Subcutaneous adipose tissue (tissue), 4 donors: ENCODE results near the gene NAPEPLD. TPM values are rescaled to one million over a fixed set of nuclear protein-coding genes. Genes with fewer than 3 reads are reported as not detected.

ENCODE experiments used
- total RNA-seq, 4 donors: library from RNA; depleted of rRNA; stranded (reverse); fragments of >200 nt; gene quantifications; one replicate each; pipeline ENCODE4 v1.1.0, GENCODE V29; 2016
- TF ChIP-seq, protein P1 (sequence below): fragments of 450-650 bp; IDR thresholded peaks from one replicate; pipeline ENCODE4 v1.5.1; 2016; ENCODE audit warnings: low read depth, mild to moderate bottlenecking, control low read depth, antibody characterized with exemption, moderate library complexity

The NAPEPLD gene
- total RNA-seq, 4 donors from 2014 or later = 5.7 to 8.6 (median 6.3) TPM

DNA sequence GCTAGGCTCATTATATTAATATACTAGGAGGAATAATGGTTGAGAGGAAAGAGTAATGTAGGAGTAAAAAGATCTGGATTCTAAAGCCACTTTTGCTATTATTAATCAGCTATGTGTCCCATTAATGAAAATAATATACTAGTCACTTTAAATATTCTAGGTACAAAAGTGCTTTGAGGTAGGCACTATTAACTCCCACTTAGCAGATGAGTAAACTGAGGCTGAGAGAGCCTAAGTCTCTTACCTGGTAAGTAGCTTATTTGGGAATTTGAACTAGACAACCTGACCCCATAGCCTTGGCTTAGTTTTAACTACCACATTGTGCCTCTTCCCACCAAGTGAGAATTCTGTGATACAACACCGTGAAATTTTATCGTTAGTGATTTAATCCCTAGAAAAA, 68.0 kb downstream of the NAPEPLD start:
- TF ChIP-seq, protein P1, sequence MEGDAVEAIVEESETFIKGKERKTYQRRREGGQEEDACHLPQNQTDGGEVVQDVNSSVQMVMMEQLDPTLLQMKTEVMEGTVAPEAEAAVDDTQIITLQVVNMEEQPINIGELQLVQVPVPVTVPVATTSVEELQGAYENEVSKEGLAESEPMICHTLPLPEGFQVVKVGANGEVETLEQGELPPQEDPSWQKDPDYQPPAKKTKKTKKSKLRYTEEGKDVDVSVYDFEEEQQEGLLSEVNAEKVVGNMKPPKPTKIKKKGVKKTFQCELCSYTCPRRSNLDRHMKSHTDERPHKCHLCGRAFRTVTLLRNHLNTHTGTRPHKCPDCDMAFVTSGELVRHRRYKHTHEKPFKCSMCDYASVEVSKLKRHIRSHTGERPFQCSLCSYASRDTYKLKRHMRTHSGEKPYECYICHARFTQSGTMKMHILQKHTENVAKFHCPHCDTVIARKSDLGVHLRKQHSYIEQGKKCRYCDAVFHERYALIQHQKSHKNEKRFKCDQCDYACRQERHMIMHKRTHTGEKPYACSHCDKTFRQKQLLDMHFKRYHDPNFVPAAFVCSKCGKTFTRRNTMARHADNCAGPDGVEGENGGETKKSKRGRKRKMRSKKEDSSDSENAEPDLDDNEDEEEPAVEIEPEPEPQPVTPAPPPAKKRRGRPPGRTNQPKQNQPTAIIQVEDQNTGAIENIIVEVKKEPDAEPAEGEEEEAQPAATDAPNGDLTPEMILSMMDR = no peak

DNA sequence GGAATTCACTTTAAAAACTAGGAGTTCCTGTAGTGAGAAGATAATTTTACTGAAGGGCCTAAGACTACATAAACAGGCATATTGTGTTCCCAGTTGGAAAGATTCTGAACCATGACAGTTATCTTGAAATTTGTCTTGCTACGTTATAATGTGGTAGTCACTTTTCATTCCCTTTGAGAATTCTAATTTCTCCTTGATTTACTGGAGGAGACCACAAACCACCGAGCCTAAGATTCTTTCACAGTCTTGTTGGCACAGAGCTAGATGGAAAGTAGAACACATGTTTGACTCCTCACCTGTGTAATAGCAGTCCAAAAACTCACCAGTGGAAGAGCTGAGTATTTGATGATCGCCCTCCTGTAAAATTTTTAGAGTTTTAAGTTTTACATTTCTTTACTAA, 69.1 kb downstream of the NAPEPLD start:
- TF ChIP-seq, protein P1 = no peak

DNA sequence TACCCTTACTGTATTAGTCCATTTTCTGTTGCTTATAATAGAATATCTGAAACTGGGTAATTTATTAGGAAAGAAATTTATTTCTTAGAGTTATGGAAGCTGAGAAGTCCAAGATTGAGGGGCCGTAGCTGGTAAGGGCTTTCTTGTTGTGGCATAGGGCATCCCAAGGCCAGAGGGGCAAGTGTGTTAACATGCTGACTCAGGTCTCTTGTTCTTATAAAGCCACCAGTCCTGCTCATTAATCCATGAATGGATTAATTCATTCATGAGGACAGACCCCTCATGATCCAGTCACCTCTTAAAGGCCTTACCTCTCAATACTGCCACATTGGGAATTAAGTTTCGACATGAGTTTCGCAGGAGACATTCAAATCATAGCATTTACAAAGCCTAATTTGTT, 71.6 kb downstream of the NAPEPLD start:
- TF ChIP-seq, protein P1 = no peak

DNA sequence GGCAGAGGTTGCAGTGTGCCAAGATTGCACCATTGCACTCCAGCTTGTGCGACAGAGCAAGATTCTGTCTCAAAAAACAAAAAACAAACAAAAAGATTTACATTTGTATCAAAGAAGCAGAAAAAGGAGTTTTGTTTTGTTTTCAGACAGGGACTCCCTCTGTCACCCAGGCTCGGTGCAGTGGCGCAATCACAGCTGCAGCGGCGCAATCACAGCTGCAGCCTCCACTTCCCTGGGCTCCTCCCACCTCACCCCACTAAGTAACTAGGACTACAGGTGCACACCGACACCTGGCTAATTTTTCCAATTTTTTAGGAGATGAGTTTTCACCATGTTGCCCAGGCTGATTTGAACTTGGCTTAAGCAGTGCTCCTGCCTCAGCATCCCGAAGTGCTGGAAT, 72.1 kb downstream of the NAPEPLD start:
- TF ChIP-seq, protein P1 = no peak

DNA sequence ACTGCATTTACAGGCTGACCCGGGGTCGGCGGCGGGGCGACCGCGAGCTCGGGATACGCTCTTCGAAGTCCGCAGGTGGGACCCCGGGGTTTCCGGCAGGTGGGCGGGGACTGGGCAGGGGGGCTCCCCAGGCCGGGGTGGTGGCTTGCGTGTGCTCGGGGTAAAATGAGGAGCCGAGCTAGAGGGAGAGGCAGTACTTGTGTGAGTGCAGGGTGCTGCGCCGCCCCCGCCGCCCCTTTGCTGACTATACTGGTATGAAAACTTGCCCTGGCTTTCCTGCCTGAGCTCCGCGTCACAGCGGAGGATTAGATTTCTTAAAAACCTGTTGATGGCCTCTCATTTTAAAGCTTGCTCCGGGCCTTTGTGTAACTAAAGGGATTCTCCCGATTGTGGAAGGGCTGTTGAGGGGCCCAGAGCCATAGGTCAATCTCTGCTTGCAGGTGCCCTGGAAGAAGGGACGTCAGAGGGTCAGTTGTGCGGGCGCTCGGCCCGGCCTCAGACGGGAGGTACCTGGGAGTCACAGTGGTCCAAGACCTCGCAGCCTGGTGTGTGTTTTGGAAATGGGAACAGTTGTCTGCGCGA, 73.5 kb downstream of the NAPEPLD start:
- TF ChIP-seq, protein P1 = no peak

DNA sequence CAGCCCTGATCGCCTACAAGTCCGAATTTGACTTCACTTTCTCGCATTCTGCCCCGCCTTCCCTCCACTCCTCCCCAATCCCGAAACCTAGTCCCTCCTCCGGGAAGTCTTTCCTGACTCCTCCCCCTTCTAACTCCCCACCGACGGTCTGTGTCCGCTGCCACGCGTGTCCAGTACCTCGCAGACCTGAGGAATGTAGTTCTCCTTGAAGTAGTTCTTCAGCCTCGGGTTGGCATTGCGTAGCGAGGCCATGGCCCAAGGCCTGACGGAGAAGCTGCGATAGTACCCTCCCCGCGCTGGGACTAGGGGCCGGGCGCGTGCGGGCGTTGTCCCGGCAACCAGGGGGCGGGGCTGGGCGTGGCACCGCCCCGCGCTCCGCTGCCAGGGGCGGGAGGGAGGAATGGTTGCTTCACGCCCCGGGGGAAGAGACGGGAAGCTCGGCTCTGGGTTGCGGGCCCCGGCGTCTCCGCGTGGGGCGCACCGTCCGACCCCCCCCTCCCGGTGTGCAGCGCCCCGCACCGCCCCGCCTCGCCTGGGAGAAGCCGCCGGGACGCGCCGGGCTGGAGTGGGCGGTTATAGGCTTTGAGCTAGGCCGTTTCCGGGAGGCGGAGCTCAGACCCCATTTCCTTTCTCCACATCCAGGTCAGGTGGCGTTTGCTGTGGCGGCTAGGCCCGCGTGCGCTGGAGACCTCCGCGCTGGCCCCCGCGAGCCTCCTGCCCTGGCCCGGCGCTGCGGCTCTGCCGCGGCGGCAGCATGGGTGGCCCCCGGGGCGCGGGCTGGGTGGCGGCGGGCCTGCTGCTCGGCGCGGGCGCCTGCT, 74.2 kb downstream of the NAPEPLD start, which contains the start of the genes ARMC10 and FBXL13:
Gene ARMC10, plus strand, starts transcription at position 622 of the 818 bp plus-strand sequence. Its CDS starts 133 bp downstream, at position 755.
Gene FBXL13, minus strand, starts transcription at position 278 of the 818 bp plus-strand sequence.
- TF ChIP-seq, protein P1 = no peak

DNA sequence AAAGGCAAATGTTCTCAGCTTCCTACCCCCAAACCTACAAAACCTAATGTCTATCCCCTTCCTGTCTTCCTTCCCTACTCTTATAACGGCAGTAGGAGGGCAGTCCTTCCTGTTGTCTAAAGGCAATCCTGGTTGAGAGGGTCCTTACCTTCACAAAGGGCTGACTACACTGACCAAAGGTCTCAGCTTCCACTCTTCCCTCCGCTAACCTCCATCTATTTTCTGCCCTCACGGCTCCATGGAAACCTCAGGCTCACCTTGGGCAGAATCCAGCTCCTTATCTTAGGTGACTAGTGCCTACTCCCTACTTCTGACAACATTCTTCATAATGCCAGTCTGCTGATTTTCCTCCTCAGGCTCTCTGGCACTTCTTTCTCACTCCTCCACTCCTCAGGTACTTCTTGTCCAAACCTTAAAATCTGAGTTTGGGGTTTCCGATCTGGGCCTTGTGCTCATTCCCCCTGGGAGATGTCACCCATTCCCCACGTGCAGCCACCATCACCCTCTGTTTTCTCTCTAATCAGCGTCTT, 74.8 kb downstream of the NAPEPLD start:
- TF ChIP-seq, protein P1 = no peak
